GM19452 (cell line): ENCODE results near the gene SUB1.

Experiments used
- ATAC-seq: cut with Tn5 transposase; IDR thresholded peaks from one replicate; pipeline ENCODE4 v1.9.1; 2021; ENCODE audit not compliant: unreplicated experiment

The SUB1 gene

DNA sequence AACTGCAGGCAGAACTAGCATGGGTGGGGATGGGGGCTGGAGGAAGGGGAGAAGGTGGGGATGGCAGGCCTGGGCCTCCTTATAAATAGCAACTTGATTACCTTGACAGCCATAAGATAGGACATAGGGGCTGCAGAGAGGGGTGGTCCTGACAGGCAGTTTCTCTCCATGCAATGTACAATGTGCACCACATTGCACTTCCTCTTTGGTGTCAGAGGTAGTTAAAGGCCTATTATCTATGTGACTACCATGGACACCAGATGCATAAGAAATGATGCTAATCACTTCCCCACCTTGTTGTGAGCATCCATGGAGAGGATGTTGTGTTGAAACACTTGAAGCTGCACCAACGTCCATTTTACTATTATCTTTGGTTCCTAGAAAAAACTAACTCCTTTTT, 20.2 kb upstream of the SUB1 start:
- no peak for ATAC-seq

DNA sequence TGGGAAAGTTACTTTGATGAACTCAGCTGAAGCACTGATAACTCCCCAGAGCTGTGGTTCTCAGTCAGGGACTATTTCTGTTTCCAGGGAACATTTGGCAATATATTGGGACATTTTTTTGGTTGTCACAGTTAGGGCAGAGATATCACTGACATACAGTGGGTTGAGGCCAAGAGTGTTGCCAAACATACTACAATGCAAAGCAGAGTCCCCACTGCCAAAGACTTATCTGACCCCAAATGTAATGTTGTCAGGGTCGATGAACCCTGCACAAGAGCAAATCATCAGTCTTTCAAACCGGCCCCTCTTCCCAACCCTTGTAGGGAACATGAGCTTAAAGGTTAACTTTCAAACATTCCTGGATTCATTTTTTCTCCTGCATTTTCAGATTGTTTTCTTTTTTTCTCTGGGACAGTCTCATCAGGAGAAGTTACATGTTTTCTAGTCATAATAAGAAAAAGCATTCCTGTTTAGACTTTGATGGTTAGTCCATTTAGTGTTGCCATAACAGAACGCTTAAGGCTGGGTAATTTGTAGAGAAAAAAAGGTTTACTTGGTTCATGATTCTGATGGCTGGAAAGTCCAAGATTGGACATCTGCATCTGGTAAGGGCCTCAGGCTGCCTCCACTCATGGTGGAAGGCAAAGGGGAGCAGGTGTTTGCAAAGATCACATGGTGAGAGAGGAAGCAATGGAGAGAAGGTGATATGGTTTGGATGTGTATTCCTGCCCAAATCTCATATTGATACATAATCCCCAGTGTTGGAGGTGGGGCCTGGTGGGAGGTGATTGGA, 18.8 kb upstream of the SUB1 start:
- no peak for ATAC-seq

- no peak for ATAC-seq
Measured at GRCh38 chr5:32571128-32571527, 14.2 kb upstream of the SUB1 start.

DNA sequence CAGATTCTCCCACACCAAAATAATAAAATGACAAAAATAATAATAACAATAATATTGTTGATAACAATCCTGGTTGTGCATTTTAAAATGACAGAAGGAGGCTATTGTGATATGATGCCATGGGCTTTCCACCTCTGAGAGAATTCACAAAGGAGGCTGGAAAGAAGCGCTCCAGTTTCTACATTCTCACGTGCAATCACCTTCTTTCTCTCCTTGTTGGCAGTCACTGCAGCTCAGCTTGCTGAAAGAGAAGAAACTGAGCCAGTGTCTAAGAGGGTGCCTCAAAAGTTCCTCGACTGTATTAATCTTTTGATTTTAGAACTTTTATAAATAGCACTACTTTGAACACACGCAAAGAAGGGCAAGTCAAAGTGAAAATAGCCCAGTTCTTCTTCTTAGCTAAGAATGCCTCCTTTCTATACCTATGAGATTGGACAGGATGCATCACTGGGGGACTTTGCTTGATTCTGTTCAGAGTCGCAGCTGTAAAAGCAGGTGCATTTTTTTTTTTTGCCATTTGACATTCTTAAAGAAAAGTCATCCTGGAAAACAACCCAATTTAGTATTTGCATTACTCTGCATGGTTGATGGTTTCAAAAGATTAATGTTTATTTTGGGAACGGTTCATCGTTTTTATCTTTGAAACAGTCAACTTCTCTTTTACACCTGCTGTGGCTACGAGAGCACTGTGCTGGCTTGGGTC, 12.4 kb upstream of the SUB1 start:
- ATAC-seq = peak; percentile 90

DNA sequence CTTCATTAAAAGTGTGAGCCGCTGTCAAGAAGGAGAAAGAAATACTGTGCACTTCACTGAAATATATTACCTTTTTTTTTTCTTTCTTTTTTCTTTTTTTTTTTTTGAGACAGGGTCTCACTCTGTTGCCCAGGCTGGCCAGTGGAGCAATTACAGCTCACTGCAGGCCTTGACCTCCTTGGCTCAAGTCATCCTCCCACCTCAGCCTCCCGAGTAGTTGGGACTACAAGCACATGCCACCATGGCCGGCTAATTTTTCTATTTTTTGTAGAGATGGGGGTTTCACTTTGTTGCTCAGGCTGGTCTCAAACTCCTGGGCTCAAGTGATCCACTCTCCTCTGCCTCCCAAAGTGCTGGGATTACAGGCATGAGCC, 11.9 kb upstream of the SUB1 start:
- peak; percentile 9 for ATAC-seq

- no peak for ATAC-seq
Measured at GRCh38 chr5:32574540-32575175, 10.7 kb upstream of the SUB1 start.

- ATAC-seq = no peak
Measured at GRCh38 chr5:32578363-32578762, 7.0 kb upstream of the SUB1 start.

DNA sequence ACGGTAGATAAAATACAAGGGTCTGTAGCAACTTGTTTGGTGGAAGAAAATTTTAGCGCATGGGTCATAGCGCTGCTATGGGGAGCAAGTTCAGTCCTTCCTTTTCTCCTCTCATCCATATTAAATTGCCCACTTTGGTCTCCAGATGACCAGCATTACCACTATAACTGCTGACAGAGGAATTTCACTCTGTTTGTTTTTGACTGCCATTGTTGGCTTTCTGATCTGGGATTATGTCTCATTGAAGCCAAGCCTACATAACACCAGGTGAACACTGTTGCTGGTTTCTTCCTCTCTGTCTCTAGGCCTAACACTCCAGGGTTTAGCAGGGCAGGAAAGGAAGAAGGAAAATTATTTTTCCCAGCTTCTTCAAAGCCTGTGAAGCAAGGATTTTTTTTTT, 6.6 kb upstream of the SUB1 start:
- ATAC-seq = no peak

GRCh38 chr5:32581010-32581785, 4.2 kb upstream of the SUB1 start:
- ATAC-seq = no peak

GRCh38 chr5:32583582-32584232, 1.6 kb upstream of the SUB1 start:
- ATAC-seq = peak; percentile 78

DNA sequence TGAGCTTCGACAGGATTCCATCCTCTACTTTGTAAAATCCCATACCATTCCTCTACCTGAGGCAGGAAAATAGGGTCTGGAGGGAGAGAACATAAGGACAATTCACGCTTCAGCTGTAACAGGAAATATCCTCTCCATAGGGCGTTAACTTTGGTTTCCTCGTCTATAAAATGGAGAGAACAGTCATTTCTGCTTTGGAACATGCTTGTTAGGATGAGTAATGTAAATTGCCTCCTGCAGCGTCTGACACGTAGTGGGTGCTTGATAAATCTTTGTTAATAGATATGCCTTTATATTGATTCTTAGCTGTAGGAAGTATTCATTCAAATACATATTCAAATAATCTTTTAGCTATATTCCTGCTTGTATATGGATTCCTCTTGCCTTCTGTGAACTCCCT, 711 bp upstream of the SUB1 start:
- ATAC-seq = no peak

- no peak for ATAC-seq
Measured at GRCh38 chr5:32585122-32585445, 273 bp upstream of the SUB1 start.

GRCh38 chr5:32586276-32586599, 881 bp downstream of the SUB1 start:
- ATAC-seq = peak; percentile 6

GRCh38 chr5:32587067-32587551, 1.8 kb downstream of the SUB1 start:
- no peak for ATAC-seq

DNA sequence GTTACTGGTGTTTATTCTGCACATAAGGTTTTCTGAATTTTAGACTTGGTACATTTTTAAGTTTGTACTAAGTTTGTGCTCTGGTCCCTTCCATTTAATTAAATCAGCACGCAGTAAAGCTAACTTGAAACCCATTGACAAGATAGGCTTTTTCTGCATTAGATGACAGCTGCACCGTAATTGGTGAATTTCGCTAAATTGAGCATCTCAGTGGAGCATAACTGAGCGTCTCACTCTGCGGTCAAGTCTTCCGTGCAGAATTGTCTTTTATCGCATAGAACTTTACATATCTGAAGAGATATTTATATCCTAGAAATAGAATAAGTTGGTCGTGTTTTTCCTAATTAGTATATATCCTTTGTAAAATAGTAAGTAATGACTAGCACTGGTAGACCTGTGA, 4.1 kb downstream of the SUB1 start:
- no peak for ATAC-seq

- ATAC-seq = no peak
Measured at GRCh38 chr5:32589942-32590869, 4.8 kb downstream of the SUB1 start.

DNA sequence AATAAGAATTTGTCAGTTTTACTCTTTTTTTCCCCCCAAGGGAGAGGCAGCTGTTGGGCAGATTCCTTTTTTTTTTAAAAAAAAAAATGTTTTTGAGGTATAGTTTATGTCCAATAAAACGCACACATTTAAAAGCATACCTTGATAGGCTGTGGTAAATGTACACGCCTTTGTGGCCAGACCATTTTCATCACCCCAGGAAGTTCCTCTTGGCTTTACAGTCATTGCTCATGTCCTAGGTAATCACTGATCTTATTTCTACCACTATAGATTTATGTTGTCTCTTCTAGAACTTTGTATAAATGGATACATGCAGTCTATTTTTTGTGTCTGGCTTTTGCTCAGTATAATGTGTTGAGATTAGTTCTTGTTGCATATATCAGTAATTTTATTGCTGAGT, 9.8 kb downstream of the SUB1 start:
- ATAC-seq = no peak

- ATAC-seq = no peak
Measured at GRCh38 chr5:32597041-32597629, 11.8 kb downstream of the SUB1 start.

- no peak for ATAC-seq
Measured at GRCh38 chr5:32598260-32598937, 13.0 kb downstream of the SUB1 start.
